AG09319 (cell line): ENCODE measurements around the gene USP7.

Source experiments
- DNase-seq: peaks from one replicate; pipeline ENCODE4 v3.0.0-alpha.2; 2010; ENCODE audit warnings: low read depth; ENCODE audit errors: extremely low read depth
- TF ChIP-seq, protein P1 (sequence below): IDR thresholded peaks from 2 replicates; pipeline ENCODE4 v1.5.1; 2011; ENCODE audit warnings: low read depth, mild to moderate bottlenecking, inconsistent platforms, low read length, moderate library complexity

USP7 gene

DNA sequence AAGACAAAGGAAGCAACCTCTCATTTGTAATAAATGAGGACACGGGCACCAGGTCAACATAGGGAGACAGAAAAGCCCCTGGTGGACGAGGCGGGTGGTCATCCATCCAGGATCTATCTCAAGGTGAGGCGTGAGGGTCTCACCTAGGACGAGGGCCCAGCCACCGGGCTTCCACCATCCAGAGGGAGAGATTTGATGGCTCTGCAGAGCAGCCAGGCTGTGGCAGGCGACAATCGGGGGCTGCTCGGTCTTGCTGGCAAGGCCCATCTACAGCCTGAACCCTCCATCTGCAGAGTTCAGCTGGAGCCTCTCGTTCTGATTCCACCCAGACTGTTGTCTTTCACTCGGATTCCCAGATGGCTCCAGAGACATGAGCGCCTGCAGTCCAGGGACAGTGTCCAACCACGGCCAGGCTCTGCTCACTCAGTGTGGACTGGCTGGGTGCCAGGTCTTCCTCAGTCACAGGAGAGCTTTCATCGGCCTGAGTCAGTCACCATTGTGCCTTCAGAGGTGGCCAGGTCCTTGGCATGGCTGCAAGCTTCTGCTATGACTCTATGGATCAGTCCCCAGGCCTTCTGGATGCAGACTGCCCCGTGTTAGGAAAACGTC lies 75.7 kb downstream of the USP7 start:
- TF ChIP-seq, protein P1, sequence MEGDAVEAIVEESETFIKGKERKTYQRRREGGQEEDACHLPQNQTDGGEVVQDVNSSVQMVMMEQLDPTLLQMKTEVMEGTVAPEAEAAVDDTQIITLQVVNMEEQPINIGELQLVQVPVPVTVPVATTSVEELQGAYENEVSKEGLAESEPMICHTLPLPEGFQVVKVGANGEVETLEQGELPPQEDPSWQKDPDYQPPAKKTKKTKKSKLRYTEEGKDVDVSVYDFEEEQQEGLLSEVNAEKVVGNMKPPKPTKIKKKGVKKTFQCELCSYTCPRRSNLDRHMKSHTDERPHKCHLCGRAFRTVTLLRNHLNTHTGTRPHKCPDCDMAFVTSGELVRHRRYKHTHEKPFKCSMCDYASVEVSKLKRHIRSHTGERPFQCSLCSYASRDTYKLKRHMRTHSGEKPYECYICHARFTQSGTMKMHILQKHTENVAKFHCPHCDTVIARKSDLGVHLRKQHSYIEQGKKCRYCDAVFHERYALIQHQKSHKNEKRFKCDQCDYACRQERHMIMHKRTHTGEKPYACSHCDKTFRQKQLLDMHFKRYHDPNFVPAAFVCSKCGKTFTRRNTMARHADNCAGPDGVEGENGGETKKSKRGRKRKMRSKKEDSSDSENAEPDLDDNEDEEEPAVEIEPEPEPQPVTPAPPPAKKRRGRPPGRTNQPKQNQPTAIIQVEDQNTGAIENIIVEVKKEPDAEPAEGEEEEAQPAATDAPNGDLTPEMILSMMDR: no peak
- DNase-seq: no peak

DNA sequence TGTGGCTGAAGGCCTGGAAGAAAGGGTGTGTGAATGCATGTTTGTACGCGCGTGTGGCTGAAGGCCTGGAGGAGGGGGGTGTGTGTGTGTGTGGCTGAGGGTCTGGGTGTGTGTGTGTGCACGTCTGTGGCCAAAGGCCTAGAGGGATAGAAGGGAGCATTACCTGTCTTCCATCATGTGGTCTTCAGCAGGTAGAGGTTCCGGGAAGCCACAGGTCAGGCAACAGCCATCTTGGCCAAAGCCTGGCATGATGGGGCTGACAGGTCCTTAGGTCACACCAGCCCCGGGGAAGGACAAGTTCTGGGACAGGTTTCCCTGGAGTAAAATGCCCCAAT lies 76.3 kb downstream of the USP7 start:
- TF ChIP-seq, protein P1: no peak
- DNase-seq: no peak

DNA sequence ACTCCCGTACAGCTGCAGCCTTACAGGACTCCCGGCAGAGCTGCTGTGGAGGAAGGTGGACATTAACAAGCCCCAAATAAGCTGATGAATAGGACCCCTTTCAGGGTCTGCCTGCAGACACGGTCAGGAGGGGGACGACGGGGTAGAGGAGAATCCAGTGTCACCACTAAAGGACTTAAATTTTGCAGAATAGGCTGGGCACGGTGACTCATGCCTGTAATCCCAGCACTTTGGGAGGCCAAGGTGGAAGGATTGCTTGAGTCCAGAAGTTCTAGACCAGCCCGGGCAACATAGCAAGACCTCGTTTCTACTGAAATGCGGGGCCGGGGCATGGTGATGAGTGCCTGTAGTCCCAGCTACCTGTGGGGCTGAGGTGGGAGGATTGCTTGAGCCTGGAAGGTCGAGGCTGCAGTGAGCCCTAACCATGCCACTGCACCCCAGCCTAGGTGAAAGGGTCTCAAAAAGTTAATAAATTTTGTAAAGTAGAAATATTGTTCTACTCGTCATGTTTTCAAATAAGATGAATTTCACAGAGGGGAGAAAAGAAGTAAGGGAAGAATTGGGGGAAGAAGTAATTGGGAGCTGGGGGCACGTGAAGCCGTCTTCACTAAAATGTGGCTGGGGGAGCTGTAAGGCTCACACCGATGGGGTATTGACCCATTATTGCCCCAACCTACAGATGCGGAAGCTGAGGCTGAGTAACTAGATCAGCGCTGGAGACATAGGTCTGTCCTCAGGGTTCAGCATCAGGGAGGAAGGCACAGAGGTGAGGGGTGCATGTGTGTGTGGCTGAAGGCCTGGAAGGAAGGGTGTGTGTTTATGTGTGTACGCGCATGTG lies 76.9 kb downstream of the USP7 start:
- TF ChIP-seq, protein P1: no peak
- DNase-seq: no peak

DNA sequence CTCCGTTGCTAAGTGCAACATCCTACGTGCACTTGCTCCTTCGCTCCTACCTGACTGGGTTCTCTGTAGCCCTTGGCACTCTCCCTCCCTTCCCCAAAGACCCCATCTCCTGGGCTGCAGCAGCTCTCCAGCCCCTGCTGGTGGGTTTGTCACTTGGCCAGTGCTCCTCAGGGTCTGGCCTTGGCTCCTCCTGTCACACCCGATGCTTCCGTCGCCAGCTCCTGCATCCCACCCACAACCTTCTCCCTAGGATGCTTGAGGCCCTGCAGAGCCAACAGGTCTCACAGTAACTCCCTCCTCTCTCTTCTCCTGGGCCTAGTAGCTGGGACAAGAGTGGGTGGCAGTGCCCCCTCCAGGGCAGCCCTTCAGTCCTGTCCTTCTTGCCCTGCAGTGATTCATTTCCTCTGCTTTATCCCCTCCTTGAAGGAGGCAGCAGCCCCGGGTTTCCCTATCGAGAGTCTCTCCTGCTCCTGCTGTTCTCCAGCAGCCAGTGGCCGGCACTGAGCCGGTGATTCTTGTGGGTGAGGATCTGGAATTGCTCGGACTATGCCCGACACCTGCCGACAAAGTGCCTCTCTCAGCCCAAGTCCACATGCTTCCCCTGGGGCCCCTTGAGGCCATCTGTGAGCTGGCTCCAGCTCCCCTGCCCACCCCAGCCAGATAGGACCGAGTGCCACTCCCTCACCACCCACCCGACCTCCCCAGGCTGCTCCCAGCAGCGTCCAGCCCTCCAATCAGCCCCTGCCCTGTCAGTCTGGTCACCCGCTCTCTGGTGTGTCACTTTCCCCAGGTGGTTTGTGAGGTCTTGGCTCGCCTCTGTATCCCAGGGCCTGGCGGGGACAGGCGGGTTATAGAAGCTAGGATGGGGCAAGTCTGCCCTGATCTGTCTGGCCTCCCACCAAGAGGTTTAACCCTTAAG lies 77.8 kb downstream of the USP7 start:
- TF ChIP-seq, protein P1: no peak; the same call in 1 of the 2 replicates
- DNase-seq: no peak

DNA sequence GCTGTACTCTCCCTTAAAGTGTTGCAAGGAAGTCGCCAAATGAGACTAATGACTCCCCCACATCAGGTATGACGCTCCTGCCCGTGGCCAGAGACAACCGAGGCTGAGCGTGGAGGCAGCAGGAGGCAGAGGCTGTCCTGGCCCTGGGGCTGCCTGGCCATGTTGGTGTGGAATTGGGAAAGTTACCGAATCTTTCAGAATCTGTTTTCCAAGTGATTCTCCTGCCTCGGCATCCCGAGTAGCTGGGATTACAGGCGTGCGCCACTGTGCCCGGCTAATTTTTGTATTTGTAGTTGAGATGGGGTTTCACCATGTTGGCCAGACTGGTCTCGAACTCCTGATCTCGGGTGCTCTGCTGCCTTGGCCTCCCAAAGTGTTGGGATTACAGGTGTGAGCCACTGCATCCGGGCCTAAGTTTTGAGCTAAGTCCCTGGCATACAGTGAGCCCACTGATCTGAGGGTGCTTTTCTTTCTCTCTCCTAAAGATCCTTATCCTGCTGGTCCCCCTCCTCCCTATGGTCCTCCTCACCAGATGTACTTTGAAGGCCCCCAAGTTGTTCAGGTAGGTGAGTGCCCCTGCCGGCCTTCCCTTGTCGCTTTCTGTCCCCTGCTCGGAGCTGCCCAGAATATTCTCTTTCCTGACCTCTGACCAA lies 80.9 kb downstream of the USP7 start:
- DNase-seq: no peak
- TF ChIP-seq, protein P1: no peak

DNA sequence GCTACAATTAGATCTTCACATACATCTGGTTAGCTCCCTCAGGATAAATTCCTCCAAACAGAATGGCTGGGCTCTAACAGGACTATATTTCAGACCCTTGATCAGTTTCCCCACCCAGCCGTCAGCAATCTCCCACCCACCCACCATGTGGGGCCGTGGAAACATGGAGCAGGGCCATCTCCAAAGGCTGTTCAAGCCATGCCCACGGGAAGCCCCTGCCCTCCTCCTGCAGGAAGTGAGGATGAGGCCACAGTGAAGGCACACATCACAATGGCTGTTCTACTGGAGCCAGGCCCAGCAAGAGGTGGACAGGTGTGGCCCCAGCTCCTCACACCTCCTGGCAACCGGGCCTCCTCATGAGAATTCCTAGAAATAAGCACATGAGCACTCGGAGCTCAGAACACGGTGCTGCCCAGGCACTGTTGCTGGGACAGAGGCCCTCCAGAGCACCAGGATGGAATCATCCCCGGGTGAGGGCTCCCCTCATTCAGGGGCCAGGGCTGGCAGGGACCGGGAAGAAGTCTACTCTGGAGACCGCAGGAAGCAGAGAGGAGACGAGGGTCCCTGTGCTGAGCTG lies 81.6 kb downstream of the USP7 start, which contains the start of gene LITAFD:
Gene LITAFD (plus strand): TSS at position 311 of the 577 bp plus-strand sequence. CDS start 2,005 bp downstream, outside the sequence.
- DNase-seq: no peak
- TF ChIP-seq, protein P1: no peak
